BE2C (cell line): ENCODE results near the gene IDH3G.

ENCODE experiments used
- DNase-seq: peaks from one replicate; pipeline ENCODE4 v3.0.0-alpha.2; 2020
- H3K27me3 ChIP-seq: fragments of 250-450 bp; sonication (Bioruptor Pico); 2 replicates; pipeline ENCODE4 v1.5.1; 2020; ENCODE audit warnings: mild to moderate bottlenecking
- H3K36me3 ChIP-seq: fragments of 250-450 bp; sonication (Bioruptor Pico); 2 replicates; pipeline ENCODE4 v1.5.1; 2020; ENCODE audit warnings: mild to moderate bottlenecking
- H3K4me1 ChIP-seq: fragments of 250-450 bp; sonication (Bioruptor Pico); 2 replicates; pipeline ENCODE4 v1.5.1; 2020
- H3K4me3 ChIP-seq: 2 replicates; pipeline ENCODE4 v1.5.1; 2011; ENCODE audit warnings: low read depth, low read length
- H3K9me3 ChIP-seq: fragments of 250-450 bp; sonication (Bioruptor Pico); 2 replicates; pipeline ENCODE4 v1.5.1; 2020
- CTCF ChIP-seq: IDR thresholded peaks from 2 replicates; pipeline ENCODE4 v1.5.1; 2012; ENCODE audit warnings: mild to moderate bottlenecking, low read depth, low read length

Gene IDH3G

GRCh38 chrX:153773218-153773611, 21.0 kb downstream of the IDH3G start:
- no peaks in the 10 kb centered on the region for H3K27me3 ChIP-seq
- no peak overlapping the region for H3K4me3 ChIP-seq
- no peaks in the 10 kb centered on the region for H3K4me1 ChIP-seq
- no peaks in the 10 kb centered on the region for H3K36me3 ChIP-seq
- no peaks in the 10 kb centered on the region for H3K9me3 ChIP-seq
- TF ChIP-seq CTCF: no peak
- no peak for DNase-seq

GRCh38 chrX:153772316-153773217, 21.6 kb downstream of the IDH3G start:
- Histone ChIP-seq H3K36me3 (no peaks in the 10 kb centered on the region), H3K9me3 (no peaks in the 10 kb centered on the region), H3K27me3 (no peaks in the 10 kb centered on the region), H3K4me3 (no peak overlapping the region), H3K4me1 (no peaks in the 10 kb centered on the region)
- no peak for DNase-seq
- no peak for TF ChIP-seq CTCF

- no peaks in the 10 kb centered on the region for H3K27me3 ChIP-seq
- no peak for DNase-seq
- no peaks in the 10 kb centered on the region for H3K36me3 ChIP-seq
- peaks cover 4% of the 10 kb centered on the region; the same call in 1 of the 2 replicates for H3K4me1 ChIP-seq
- H3K9me3 ChIP-seq: no peaks in the 10 kb centered on the region
- H3K4me3 ChIP-seq: no peak overlapping the region
- no peak for TF ChIP-seq CTCF
Measured at GRCh38 chrX:153771415-153772315, 22.5 kb downstream of the IDH3G start.

- DNase-seq: no peak
- Histone ChIP-seq H3K9me3 (no peaks in the 10 kb centered on the region), H3K4me3 (no peak overlapping the region), H3K36me3 (no peaks in the 10 kb centered on the region), H3K27me3 (no peaks in the 10 kb centered on the region), H3K4me1 (peaks cover 5% of the 10 kb centered on the region; the same call in 1 of the 2 replicates)
- no peak for TF ChIP-seq CTCF
Measured at GRCh38 chrX:153770601-153771414, 23.4 kb downstream of the IDH3G start.

- H3K9me3 ChIP-seq: no peaks in the 10 kb centered on the region
- TF ChIP-seq CTCF: no peak
- no peaks in the 10 kb centered on the region for H3K27me3 ChIP-seq
- peaks cover 10% of the 10 kb centered on the region for H3K4me1 ChIP-seq
- no peaks in the 10 kb centered on the region for H3K36me3 ChIP-seq
- no peak overlapping the region for H3K4me3 ChIP-seq
- no peak for DNase-seq
Measured at GRCh38 chrX:153769865-153770600, 24.1 kb downstream of the IDH3G start.
